Mammary epithelial cell (primary cell): ENCODE data around the gene ZNF774.

Experiments
- CTCF ChIP-seq, 2 donors: IDR thresholded peaks in 1 of 2; conservative IDR thresholded peaks in 1 of 2; 2 replicates each; pipeline ENCODE4 v1.5.1; 2011 to 2012; ENCODE audit warnings: inconsistent platforms in 2 of 2, low read length in 2 of 2, mild to moderate bottlenecking in 2 of 2, control low read depth in 1 of 2, low read depth in 1 of 2; ENCODE audit not compliant: insufficient read depth in 1 of 2; ENCODE audit errors: extremely low read depth in 1 of 2
- EZH2 ChIP-seq: IDR thresholded peaks from 2 replicates; pipeline ENCODE4 v1.6.1; 2012; ENCODE audit warnings: low read length, inconsistent platforms, borderline replicate concordance

- TF ChIP-seq EZH2 (no peak), CTCF (conservative IDR thresholded peaks at IDR 0.05 in 1 of 2, IDR thresholded peaks at IDR 0.05 in 1 of 2; ENCODE audit: extremely low read depth in 1 of 2, insufficient read depth in 1 of 2, low read depth in 1 of 2, low read length in 2 of 2) (no peak)
These were observed 12.2 kb downstream of the ZNF774 start for GRCh38 chr15:90364251-90364650.
